GM19463 (cell line): Measurements from ENCODE around the gene UGT1A10.

Source experiments
- ATAC-seq: cut with Tn5 transposase; IDR thresholded peaks from one replicate; pipeline ENCODE4 v1.9.1; 2021; ENCODE audit warnings: mild to moderate bottlenecking, moderate library complexity; ENCODE audit not compliant: unreplicated experiment

Gene UGT1A10

DNA sequence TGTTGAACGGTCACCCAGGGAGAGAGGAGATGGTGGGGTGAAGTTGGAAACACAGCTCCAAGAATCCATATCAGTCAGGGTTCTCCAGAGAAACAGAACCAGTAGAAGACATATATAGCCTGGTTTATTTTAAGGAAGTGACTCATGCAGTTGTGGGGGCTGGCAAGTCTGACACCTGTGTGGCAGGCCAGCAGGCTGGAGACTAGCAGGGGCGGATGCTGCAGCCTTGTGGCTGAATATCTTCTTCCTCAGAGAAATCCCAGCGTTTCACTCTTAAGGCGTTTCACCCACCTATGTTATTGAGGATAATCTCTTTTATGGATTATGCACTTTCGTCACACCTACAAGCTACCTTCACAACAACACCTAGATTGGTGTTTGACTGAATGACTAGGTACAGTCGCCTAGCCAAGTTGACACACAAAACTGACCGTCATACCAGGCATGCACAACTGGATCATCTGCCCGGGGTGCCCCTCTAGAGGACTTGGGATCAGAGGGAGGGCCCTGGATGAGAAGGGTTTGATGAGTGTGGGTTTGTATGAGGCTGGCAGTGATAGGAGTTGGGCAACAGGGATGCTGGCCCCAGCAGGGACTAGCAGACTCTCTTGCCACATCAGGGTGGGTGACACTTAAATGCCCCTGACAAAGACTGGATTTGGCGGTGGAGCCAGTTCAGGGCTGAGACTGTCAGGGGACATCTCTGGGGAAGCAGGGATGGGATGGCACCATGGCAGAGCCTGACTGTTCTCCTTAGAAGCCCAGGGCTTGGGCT, 165.3 kb downstream of the UGT1A10 start:
- no peak for ATAC-seq

DNA sequence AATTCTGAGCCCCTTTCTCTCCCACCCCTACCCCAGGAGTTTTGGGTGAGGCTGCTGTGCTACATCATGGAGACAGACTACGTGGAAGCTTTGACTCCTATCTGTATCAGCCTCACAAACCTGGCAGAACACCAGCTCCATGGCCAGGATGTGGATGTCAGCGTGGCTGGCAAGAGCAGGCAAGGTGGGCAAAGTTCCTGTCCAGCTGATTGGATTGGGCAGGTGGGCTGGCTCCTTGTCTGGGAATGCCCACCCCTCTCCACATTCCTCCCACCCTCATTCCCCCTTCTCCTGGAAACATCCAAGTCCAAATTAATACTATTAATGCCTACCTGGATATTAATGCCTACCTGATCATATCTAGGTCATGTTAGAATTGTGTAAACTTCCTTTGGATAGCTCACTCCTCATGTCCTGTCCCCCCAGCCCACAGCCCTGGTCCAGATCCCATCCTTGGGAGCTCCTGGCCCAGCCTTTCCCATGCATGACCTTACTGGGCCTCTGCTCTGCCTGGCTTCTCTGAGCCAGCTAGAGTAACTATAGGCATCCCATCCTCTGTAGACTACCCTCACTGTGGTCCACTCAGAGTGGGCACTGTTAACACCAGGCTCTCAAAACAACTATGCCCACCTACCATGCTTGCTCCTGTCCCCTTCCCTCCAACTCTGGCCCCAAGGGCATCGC, 166.0 kb downstream of the UGT1A10 start:
- ATAC-seq, result no peak

DNA sequence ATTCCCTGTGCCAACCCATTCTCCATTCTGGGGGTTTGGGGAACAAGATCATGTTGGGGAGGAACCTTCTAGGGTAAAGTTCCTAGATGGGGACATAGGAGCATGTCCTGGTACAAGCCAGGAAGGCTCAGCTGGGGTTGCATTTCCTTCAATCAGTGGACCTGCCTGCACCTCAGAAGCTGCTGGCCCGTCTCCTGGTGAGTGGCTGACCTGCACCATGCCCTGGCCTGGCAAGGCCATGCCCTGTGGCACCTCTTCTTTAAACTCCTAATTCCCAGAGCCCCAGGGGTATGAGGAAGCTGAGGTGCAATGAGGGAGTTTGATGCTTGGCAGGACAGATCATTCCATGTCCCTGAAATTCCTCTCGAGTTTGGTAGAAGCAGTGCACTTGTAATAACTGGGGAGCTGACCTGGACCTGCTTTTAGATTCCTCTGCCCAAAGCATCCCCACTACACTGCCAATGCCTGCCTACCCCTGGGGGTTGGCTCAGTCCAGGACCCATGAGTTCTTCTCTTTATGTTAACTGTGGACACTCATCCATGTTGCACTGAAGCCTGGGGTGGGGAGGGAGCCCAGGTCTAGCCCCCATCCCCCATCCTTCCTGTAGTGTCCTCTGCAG, 167.2 kb downstream of the UGT1A10 start:
- ATAC-seq, result no peak

DNA sequence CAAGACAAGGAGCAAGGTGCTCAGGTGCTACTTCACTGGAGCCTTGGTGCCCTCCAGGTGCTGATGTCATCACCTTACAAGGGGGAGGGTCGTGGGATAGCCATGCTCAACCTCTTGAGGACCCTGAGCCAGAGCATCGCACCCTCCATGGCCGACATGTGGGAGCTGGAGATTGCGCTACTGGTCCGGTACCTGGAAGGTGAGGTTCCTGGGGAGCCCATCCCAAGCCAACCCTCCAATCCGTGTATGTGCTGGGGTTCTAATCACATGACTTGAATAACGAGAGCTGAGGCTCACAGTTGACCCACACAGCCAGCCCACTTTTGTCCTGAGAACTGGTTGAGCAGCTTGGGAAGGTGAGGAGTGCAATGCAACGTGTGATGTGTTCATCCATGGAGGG, 167.7 kb downstream of the UGT1A10 start:
- no peak for ATAC-seq

DNA sequence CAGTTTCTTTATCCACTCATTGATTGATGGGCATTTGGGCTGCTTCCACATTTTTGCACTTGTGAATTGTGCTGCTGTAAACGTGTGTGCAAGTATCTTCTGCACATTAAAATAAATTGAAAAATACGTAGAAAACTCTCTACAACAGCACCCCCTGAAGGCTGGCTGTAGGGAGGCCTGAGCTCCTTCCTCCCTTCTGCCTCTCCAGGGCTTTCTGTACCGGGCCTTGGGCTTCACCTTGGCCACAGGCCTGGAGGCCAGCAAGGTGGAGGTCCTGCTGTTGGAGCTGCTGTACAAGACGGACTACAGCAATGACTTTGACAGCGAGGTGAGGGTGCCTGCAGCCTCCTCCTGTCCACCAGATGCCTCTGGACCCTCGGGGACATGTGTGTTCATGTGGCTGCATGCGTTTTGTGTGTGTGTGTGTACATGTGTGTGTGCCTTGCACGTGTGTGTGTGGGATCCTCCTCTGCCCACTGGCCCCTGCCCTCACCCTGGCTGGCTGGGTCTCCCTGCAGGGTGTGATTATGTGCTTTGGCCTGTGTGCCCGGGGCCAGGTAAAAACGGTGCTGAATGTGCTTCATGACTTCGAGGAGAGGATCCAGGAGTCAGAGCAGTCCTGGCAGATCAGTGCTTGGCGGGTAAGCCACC, 171.1 kb downstream of the UGT1A10 start:
- ATAC-seq, result no peak

DNA sequence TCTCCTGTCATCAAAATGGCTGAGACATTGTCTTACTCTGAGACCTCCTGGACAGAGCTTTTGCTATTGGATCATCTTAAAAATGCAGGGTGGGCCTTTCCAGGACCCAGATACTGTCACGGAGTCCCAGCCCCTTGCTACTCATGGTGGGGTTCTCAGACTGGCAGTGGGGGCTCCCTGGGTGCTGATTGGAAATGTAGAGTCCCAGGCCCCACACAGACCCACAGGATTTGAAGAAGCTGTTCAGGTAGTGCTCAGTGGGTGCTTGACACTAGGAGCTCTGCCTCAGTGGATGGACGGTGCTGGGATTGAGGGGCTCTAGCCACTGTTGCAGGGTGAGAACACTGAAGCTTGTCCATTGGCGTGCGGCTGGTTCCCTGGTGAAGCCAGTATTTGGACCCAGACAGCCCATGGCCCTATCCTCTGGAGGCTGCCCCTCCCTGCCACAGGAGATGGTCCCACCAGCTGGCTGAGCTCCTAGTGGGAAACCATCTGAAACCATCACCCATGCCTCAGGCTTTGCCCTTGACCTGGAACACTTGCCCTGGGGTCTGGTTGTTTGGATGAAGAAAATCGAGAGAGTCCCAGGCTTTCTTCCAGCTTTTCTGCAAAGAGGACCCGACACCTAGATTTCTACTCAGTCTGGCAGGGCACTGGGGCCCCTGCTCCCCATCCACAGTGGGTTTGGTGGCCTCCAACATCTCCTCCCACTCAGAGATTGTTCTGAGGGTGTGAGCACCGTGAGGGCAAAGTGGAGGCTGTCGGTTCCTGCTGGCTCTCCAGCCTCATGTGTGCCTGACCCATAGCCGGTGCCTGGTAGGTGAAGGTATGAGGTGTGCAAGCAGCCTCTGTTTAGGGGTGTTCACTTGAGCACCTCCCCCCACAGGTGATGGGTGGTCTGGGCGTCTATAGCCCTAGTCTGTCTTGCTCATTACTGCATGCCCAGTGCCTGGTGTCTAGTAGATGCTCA, 172.0 kb downstream of the UGT1A10 start:
- no peak for ATAC-seq

DNA sequence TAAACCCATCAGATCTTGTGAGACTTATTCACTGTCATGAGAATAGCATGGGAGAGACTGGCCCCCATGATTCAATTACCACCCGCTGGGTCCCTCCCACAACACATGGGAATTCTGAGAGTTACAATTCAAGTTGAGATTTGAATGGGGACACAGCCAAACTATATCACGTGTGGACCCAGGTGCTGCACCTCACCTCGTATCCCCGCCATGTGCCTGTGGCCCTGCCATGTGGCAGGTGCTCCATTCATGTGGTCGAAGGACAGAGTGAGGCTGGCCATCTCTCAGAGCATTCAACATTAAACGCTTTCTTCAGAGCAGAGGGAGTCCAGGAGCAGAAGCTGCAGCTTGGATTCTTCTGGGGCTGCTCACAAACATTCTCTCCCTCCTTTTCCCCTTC, 174.1 kb downstream of the UGT1A10 start:
- no peak for ATAC-seq

DNA sequence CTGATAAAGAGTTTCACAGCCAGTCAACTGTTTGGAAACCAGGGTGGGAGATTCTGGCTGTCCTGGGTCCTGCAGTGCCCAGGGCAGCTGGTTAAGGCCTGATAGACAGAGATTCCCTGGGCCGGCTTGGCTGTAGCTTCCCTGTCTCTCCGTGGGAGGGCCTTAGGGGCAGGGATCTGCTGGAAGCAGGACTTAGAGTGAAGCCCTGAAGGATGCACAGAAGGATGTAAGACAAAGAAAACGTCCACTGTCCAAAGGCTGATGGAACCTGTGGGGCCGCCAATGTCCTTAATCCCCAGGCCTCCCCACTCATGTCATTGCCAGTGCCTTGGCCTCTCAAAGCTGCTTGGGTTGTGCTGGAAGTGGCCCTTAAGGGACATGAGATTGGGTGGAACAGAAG, 174.8 kb downstream of the UGT1A10 start:
- no peak for ATAC-seq

DNA sequence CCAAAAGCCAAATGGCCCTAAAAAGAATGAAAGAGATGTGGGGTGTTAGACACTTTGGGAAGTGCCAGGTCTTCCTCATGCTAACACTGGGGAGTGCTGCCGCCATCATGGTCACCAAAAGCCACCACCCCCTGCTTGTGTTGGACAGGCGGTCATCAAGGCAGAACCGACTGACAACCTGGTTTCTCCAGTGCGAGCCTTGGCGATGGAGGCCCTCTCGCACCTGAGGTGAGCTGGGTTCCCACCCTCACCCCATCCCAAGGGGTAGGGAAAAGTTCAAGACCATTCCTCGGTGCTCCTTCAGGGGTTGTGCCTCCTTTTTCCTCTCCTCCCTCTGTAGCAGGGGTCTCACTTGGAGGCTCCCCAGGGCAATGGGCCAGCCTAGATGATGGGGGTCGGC, 175.5 kb downstream of the UGT1A10 start:
- ATAC-seq, result no peak

DNA sequence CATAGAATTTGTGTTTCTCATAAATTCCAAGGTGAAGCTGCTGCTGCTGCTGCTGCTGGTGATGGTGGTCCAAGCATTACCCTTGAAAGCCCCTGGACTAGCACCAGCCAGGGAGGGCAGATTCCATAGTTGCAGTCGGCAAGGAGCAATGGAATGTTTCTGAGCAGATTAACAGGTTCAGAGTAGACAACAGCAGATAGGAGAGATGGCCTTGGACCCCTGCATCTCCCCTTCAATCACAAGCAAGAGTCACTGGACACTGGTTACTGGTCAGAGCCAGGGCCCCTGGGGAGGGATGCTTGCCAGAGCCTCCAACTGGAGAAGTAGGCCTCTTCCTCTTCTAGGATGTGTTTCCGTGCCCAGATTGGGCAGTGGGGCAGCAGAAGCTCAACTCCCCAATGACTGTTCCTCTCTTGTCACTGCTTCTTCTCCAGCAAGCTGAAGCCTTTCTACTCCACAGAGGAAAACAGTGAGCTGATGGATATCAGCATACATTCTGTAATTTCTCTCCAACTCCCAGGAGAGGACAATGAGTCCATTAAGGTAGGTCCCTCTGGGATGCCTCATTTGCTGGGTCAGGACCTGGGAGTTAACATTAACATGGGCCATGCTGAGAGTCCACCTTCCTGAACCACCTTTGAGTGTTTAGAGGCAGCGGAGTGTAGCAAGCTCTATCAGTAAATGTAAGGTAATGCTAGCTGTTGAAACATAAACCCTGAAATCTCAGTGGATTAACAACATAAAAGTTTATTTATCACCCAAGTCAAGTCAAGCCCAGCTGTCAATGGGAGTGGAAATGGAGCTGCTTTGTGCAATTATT, 177.2 kb downstream of the UGT1A10 start:
- no peak for ATAC-seq

DNA sequence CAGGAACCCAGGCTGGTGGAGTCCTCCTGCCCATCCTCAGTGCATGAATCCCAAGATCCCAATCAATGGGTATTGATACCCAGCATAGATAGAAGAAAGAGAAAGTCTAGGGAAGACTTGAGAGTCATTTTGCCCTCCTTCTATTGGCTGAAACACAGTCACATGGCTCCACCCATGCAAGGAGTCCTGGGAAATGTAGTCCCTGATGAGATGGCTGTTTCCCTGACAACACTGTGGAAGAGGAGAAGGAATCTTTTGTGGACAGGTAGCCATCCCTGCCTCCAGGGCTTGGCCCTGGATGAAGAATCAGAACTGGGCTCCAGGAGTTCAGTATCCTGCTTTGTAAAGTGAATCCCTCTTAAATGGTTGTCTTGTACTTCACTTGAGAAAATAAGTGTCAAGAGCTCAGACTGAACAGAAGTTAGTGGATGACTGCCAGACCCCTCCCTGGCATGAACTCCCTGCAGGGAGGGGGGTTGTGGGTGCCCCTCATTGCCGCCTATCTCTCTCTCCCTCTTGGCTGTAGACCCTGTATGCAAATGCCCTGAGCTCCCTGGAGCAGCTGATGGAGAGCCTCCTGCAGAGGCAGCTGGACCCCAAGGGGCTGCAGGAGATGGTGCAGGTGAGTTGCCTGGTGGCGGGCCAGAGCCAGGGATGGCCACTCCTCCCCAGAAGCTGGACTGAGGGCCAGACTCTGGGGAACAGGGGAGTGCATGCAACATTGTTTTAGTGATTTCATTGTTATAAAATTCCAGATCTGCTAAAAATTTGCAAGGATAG, 178.0 kb downstream of the UGT1A10 start:
- ATAC-seq, result no peak

DNA sequence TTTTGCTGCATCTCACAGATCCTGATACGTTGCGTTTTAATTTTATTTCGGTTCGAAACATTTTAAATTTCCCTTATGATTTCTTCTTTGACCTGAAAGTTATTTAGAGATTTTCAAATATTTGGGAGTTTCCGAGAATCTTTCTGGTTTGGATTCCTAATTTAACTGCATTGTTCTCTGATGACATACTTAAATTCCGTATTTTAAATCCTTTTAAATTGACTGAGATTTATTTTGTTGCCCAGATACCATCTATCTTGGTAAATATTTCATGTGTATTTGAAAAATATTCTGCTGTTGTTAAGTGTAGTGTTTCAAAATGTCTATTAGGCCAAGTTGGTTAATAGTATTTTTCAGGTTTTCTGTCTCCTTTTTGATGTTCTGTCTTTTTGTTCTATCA, 179.6 kb downstream of the UGT1A10 start:
- no peak for ATAC-seq

DNA sequence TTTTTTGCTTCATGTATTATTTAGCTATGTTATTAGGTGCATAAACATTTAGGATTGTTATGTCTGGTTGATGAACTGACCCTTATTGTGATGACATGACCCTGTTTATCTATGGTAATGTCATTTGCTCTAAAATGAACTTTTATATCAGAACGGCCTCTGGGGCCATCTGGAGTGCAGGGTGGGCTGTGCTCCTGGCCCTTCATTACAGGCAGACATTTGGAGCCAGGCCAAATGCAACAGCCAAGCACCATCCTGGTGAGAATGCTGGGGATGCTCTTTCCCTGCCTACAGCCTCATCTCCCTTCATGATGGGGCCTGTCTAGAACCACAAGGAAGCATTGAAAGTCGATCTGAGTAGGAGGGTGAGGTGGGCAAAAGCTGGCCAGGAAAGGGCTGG, 180.1 kb downstream of the UGT1A10 start:
- ATAC-seq, result no peak

DNA sequence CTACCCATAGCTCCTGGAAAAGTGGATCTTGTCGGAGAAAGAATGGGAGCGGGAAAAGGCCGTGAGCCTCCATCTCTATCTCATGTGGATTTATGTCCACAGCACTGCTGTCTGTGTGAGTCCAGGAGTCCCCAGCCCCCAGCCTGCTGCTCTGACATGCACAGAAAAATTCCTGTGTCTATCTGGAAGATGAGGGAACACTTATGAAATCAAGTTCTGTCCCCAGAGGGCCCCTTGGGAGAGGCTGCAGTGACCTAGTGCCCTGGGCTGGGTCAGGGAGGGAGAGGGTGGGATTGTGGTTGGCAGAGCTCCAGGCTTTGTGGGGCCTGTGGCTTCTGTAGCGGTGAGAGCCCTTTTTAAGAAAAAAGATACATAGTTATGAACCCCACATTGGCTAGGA, 180.5 kb downstream of the UGT1A10 start:
- no peak for ATAC-seq

DNA sequence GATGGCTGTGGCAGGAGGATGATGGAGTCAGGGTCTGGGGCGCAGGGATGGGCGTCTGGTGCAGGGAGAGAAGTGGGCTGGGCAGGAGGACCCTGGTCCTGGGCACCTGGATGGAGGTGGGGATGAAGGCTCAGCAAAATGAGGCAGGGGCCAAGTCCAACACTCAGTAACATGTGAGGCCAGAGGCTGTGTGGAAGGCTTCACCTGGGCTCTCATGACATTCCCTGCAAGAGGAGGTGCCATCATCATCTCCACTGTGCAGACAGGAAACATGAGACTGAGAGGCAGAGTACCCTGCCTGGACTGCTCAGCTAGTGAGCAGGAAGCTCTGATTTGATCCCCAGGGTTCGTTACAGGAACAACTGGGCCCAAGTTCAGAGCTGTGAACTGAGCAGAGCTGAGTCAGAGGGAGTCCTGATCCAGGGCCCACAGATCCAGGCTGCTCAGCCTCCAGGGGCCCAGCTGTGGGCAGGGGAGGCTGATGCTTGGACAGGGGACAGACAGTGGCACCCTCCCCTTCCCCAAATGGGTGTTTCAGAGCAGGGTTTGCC, 181.2 kb downstream of the UGT1A10 start:
- ATAC-seq, result no peak

DNA sequence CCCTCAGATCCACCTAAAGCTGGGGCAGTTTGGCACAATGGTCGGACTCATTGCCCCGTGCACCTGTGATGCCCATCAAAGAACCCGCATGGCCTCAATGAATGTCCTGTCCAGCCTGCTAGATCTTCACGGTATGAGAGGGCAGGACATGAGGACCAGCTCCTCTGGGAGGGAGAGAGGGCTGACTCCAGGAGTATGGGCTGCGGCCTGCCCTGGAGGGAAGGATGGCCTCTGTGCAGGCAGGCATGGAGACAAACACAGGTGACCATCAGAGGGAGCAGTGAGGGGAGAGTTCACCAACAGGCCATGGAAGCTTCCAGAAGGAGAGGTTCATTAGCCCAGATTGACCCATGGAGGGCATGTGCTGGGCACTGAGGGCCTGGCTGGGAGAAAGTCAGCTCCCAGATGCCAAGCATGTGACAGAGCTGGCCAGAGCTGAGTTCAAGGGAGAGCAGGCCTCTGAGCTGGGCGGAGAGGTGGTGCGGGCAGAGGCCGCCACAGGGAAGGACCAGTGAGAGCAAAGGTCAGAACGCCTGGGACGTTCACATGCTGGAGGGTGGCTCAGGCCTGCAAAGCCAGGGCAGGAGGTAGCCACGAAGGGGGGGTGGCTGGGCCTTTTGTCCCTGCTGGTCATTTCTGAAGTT, 181.9 kb downstream of the UGT1A10 start:
- no peak for ATAC-seq

DNA sequence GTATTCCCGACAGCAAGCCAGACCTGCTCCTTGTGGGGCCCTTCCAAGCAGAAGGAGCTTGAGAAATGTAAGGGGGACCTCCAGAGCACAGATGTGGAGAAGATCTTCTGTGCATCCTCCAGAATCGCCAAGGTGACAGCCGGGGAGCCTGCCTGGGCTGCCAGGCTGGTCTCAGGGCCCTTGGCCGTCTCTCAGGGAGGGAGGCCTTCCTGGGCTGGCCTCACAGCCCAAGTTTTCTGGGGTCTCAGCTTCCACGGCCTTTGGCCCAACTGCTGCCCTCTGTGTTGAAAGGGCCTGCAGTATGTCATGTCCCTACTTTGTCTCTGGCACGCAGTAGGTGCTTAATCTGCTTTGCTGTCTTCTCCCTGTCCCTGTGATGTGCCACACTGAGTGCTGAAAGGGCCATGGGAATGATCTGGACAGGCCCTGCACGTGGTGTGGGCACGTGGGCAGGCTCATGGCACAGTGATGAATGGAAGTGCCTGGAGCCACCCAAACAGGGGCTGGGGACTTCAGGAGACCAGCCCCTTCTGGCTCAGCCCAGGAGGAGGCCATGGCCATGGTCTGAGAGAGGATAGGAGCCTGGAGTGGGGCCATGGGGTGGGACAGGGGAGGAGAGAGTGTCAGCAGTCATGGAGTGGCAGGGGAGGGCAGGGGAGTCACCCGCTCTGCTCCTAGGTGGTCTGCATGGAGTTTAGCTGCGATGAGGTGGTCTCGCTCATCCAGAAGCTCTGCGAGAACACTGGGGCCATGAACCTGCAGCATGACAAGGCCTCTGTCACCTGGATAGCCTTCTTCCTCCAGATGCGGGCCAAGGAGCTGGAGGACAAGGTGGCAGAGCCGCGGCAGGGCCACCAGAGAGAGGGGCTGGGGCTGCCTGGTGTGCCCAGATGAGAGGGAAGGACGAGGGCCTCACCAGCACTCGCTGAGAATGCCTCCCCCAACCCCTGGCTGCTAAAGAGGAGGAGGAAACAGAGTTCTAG, 182.7 kb downstream of the UGT1A10 start:
- ATAC-seq, result no peak
